Measurements from ENCODE around the gene AGPAT4.

- TF ChIP-seq, protein P1, sequence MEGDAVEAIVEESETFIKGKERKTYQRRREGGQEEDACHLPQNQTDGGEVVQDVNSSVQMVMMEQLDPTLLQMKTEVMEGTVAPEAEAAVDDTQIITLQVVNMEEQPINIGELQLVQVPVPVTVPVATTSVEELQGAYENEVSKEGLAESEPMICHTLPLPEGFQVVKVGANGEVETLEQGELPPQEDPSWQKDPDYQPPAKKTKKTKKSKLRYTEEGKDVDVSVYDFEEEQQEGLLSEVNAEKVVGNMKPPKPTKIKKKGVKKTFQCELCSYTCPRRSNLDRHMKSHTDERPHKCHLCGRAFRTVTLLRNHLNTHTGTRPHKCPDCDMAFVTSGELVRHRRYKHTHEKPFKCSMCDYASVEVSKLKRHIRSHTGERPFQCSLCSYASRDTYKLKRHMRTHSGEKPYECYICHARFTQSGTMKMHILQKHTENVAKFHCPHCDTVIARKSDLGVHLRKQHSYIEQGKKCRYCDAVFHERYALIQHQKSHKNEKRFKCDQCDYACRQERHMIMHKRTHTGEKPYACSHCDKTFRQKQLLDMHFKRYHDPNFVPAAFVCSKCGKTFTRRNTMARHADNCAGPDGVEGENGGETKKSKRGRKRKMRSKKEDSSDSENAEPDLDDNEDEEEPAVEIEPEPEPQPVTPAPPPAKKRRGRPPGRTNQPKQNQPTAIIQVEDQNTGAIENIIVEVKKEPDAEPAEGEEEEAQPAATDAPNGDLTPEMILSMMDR (IDR thresholded peaks at IDR 0.05; ENCODE audit: low read depth, low read length, poor library complexity, severe bottlenecking), result no peak
- no peak for TF ChIP-seq EZH2phosphoT487 (IDR thresholded peaks at IDR 0.05; ENCODE audit: borderline replicate concordance, low read length)
These were observed 14.6 kb downstream of the AGPAT4 start for GRCh38 chr6:161259302-161259701.

Data from DOHH2 (cell line).